H9 (cell line): ENCODE results near the gene FLCN. TPM values are rescaled to one million over a fixed set of nuclear protein-coding genes. Genes with fewer than 3 reads are reported as not detected.

ENCODE experiments used
- DNase-seq: peaks from one replicate; pipeline ENCODE4 v3.0.0-alpha.2; 2017
- H2AFZ ChIP-seq: one replicate; pipeline ENCODE4 v1.6.1; 2013; ENCODE audit warnings: mild to moderate bottlenecking, low read length, control low read depth, moderate library complexity
- H2AK5ac ChIP-seq: 2 replicates; pipeline ENCODE4 v1.6.1; 2013; ENCODE audit warnings: low read length, control low read depth, mixed read lengths; ENCODE audit not compliant: insufficient read length
- H2BK120ac ChIP-seq: one replicate; pipeline ENCODE4 v1.6.1; 2013; ENCODE audit warnings: low read depth, mild to moderate bottlenecking, low read length, control low read depth, inconsistent platforms; ENCODE audit not compliant: poor library complexity, severe bottlenecking
- H2BK12ac ChIP-seq: 2 replicates; pipeline ENCODE4 v1.6.1; 2013; ENCODE audit warnings: low read length, control low read depth, mixed read lengths, low read depth; ENCODE audit not compliant: insufficient read length
- H2BK15ac ChIP-seq: 2 replicates; pipeline ENCODE4 v1.6.1; 2013; ENCODE audit warnings: low read depth, low read length, control low read depth
- H2BK20ac ChIP-seq: one replicate; pipeline ENCODE4 v1.6.1; 2013; ENCODE audit warnings: low read depth, mild to moderate bottlenecking, low read length, control low read depth, inconsistent platforms; ENCODE audit not compliant: poor library complexity, severe bottlenecking
- H2BK5ac ChIP-seq: 2 replicates; pipeline ENCODE4 v1.6.1; 2013; ENCODE audit warnings: low read length, control low read depth, mixed read lengths; ENCODE audit not compliant: insufficient read length
- H3K14ac ChIP-seq: 2 replicates; pipeline ENCODE4 v1.6.1; 2013; ENCODE audit warnings: low read length, control low read depth; ENCODE audit not compliant: insufficient read depth
- H3K18ac ChIP-seq: 2 replicates; pipeline ENCODE4 v1.6.1; 2013; ENCODE audit warnings: low read depth, mild to moderate bottlenecking, mixed read lengths, low read length, control low read depth; ENCODE audit not compliant: insufficient read length
- H3K23ac ChIP-seq: 2 replicates; pipeline ENCODE4 v1.6.1; 2013; ENCODE audit warnings: low read length, control low read depth, mixed read lengths, low read depth; ENCODE audit not compliant: insufficient read length
- H3K23me2 ChIP-seq: 2 replicates; pipeline ENCODE4 v1.6.1; 2013; ENCODE audit warnings: low read depth, mild to moderate bottlenecking, mixed read lengths, low read length, control low read depth; ENCODE audit not compliant: insufficient read length, poor library complexity, severe bottlenecking
- H3K27ac ChIP-seq: 2 replicates; pipeline ENCODE4 v1.5.1; 2013; ENCODE audit warnings: low read length, control low read depth, mixed read lengths, low read depth; ENCODE audit not compliant: insufficient read length
- H3K27me3 ChIP-seq: 2 replicates; pipeline ENCODE4 v1.6.1; 2013; ENCODE audit warnings: low read length, control low read depth, inconsistent platforms; ENCODE audit not compliant: insufficient read depth
- H3K4ac ChIP-seq: 2 replicates; pipeline ENCODE4 v1.6.1; 2013; ENCODE audit warnings: low read depth, mild to moderate bottlenecking, control low read depth, inconsistent platforms, low read length, moderate library complexity
- H3K4me1 ChIP-seq: 2 replicates; pipeline ENCODE4 v1.6.1; 2013; ENCODE audit warnings: low read length, control low read depth, inconsistent platforms; ENCODE audit not compliant: insufficient read depth
- H3K4me2 ChIP-seq: 2 replicates; pipeline ENCODE4 v1.6.1; 2013; ENCODE audit warnings: low read length, control low read depth, mixed read lengths; ENCODE audit not compliant: insufficient read length, insufficient read depth
- H3K56ac ChIP-seq: 2 replicates; pipeline ENCODE4 v1.6.1; 2013; ENCODE audit warnings: low read depth, mild to moderate bottlenecking, mixed read lengths, low read length, control low read depth; ENCODE audit not compliant: insufficient read length
- H3K79me1 ChIP-seq: 2 replicates; pipeline ENCODE4 v1.6.1; 2013; ENCODE audit warnings: low read depth, mild to moderate bottlenecking, moderate library complexity, low read length, control low read depth, inconsistent platforms; ENCODE audit not compliant: insufficient read depth, poor library complexity, severe bottlenecking
- H3K79me2 ChIP-seq: 2 replicates; pipeline ENCODE4 v1.6.1; 2013; ENCODE audit warnings: low read length, control low read depth, inconsistent platforms; ENCODE audit not compliant: insufficient read depth
- H3K9ac ChIP-seq: 2 replicates; pipeline ENCODE4 v1.6.1; 2013; ENCODE audit warnings: low read length, control low read depth, mixed read lengths; ENCODE audit not compliant: insufficient read length; ENCODE audit errors: extremely low read depth
- H3K9me3 ChIP-seq: one replicate; pipeline ENCODE4 v1.6.1; 2013; ENCODE audit warnings: low read depth, low read length, inconsistent platforms; ENCODE audit not compliant: control insufficient read depth
- H3T11ph ChIP-seq: one replicate; pipeline ENCODE4 v1.6.1; 2013; ENCODE audit warnings: mild to moderate bottlenecking, low read length, control low read depth, inconsistent platforms
- H4K20me1 ChIP-seq: one replicate; pipeline ENCODE4 v1.6.1; 2013; ENCODE audit not compliant: control insufficient read depth, insufficient read length, insufficient read depth
- H4K5ac ChIP-seq: 2 replicates; pipeline ENCODE4 v1.6.1; 2013; ENCODE audit warnings: low read depth, mild to moderate bottlenecking, mixed read lengths, low read length, control low read depth; ENCODE audit not compliant: insufficient read length
- H4K8ac ChIP-seq: replicated peaks from 2 replicates; pipeline ENCODE4 v1.6.1; 2013; ENCODE audit warnings: low read length, control low read depth, mixed read lengths, low read depth; ENCODE audit not compliant: insufficient read length
- H4K91ac ChIP-seq: 2 replicates; pipeline ENCODE4 v1.6.1; 2013; ENCODE audit warnings: low read depth, mild to moderate bottlenecking, moderate library complexity, mixed read lengths, low read length, control low read depth; ENCODE audit not compliant: insufficient read length
- H3K27ac Mint-ChIP-seq, 3 experiments: 2 replicates in 2 of 3; 3 replicates in 1 of 3; pipeline ENCODE4 v1.8.0; 2020 to 2021; ENCODE audit warnings: mixed read lengths in 3 of 3, mild to moderate bottlenecking in 1 of 3, moderate library complexity in 1 of 3
- H3K27me3 Mint-ChIP-seq: 2 replicates; pipeline ENCODE4 v1.8.0; 2021; ENCODE audit warnings: low read depth, mild to moderate bottlenecking, moderate library complexity, mixed read lengths
- H3K36me3 Mint-ChIP-seq, 3 experiments: 2 replicates in 2 of 3; 3 replicates in 1 of 3; pipeline ENCODE4 v1.8.0; 2020 to 2021; ENCODE audit warnings: low read depth in 3 of 3, mixed read lengths in 3 of 3; ENCODE audit not compliant: insufficient read depth in 1 of 3
- H3K4me1 Mint-ChIP-seq, 2 experiments: 2 replicates each; pipeline ENCODE4 v1.8.0; 2020; ENCODE audit warnings: mixed read lengths in 2 of 2
- H3K4me3 Mint-ChIP-seq, 2 experiments: 2 replicates in 1 of 2; 3 replicates in 1 of 2; pipeline ENCODE4 v1.8.0; 2020 to 2021; ENCODE audit warnings: mild to moderate bottlenecking in 2 of 2, mixed read lengths in 2 of 2, moderate library complexity in 1 of 2
- H3K9me3 Mint-ChIP-seq, 2 experiments: 2 replicates in 1 of 2; 3 replicates in 1 of 2; pipeline ENCODE4 v1.8.0; 2020; ENCODE audit warnings: mild to moderate bottlenecking in 2 of 2, mixed read lengths in 2 of 2, moderate library complexity in 1 of 2
- CTCF ChIP-seq: fragments of 200-600 bp; sonication (generic); conservative IDR thresholded peaks from 3 replicates; pipeline ENCODE4 v1.8.0; 2021; ENCODE audit warnings: antibody characterized with exemption, mild to moderate bottlenecking
- WGBS: extraction: QIAGEN DNeasy Blood & Tissue Kit; methylation state at CpG from one replicate; pipeline ENCODE4 v1.1.7; 2013; ENCODE audit warnings: missing lambda C conversion rate, low lambda C conversion rate, mixed read lengths; ENCODE audit not compliant: insufficient read length; ENCODE audit errors: extremely low coverage; 5-methylcytosine and 5-hydroxymethylcytosine counted together
- total RNA-seq: library from RNA; stranded (reverse); gene quantifications from 2 replicates; pipeline ENCODE4 v1.2.1, GENCODE V29; 2021

Gene FLCN
- total RNA-seq, 1 experiment from 2014 or later, result 33.3 TPM

GRCh38 chr17:17252149-17252661, 15.2 kb upstream of the FLCN start:
- Histone ChIP-seq H4K5ac (no peak overlapping the region), H4K8ac (no peak overlapping the region), H2BK20ac (no peak overlapping the region), H2BK15ac (no peak overlapping the region), H3K9ac (no peak overlapping the region), H3K56ac (no peak overlapping the region), H3K79me2 (no peaks in the 10 kb centered on the region), H4K20me1 (no peaks in the 10 kb centered on the region), H3K9me3 (no peaks in the 10 kb centered on the region), H3K4ac (no peak overlapping the region), H4K91ac (no peak overlapping the region), H3K27ac (no peak overlapping the region), H3K14ac (no peak overlapping the region), H2BK12ac (no peak overlapping the region), H3K4me1 (no peaks in the 10 kb centered on the region), H3T11ph (no peak overlapping the region), H3K23me2 (no peaks in the 10 kb centered on the region), H3K4me2 (no peak overlapping the region), H2AK5ac (no peak overlapping the region), H2BK120ac (no peak overlapping the region), H3K27me3 (no peaks in the 10 kb centered on the region), H2AFZ (no peak overlapping the region), H3K18ac (no peak overlapping the region), H2BK5ac (no peak overlapping the region), H3K79me1 (no peaks in the 10 kb centered on the region), H3K23ac (no peak overlapping the region)
- Mint-ChIP-seq H3K9me3 (no peaks in the 10 kb centered on the region), H3K27ac (no peak overlapping the region), H3K36me3 (peaks cover 37 to 83% (median 76%) of the 10 kb centered on the region in 3 experiments), H3K4me1 (no peaks in the 10 kb centered on the region), H3K4me3 (no peak overlapping the region), H3K27me3 (no peaks in the 10 kb centered on the region)
- no peak for TF ChIP-seq CTCF
- no peak for DNase-seq
- no CpG with 5 or more reads among the region's 9 CpGs for WGBS
